ENCODE results near the gene TM7SF2. TPM values are rescaled to one million over a fixed set of nuclear protein-coding genes. Genes with fewer than 3 reads are reported as not detected.

Gene TM7SF2
- total RNA-seq, 2 experiments from 2014 or later: 20.0 to 20.4 TPM

- Mint-ChIP-seq H3K27me3 (no peaks in the 10 kb centered on the region), H3K4me3 (no peak overlapping the region), H3K9me3 (no peaks in the 10 kb centered on the region), H3K36me3 (ENCODE audit: low read depth) (no peaks in the 10 kb centered on the region), H3K4me1 (ENCODE audit: low read depth) (no peaks in the 10 kb centered on the region), H3K27ac (no peak overlapping the region)
- ChIA-PET POLR2A (no interaction called here), CTCF (no interaction called here)
- H3K4me3 ChIP-seq (ENCODE audit: low read length): no peak overlapping the region
- DNase-seq (no peak), ATAC-seq (ENCODE audit: poor library complexity) (no peak)
- TF ChIP-seq CTCF (IDR thresholded peaks at IDR 0.05): no peak
- no peak overlapping the region for H3K27ac ChIP-seq (ENCODE audit: low read depth in 1 of 2, low read length in 2 of 2)
- no peaks in the 10 kb centered on the region for H3K27me3 ChIP-seq (ENCODE audit: control insufficient read depth in 1 of 2, insufficient read depth in 2 of 2, low read length in 2 of 2)
- no peaks in the 10 kb centered on the region for H3K36me3 ChIP-seq (ENCODE audit: insufficient read depth, low read length)
- no peaks in the 10 kb centered on the region for H3K9me3 ChIP-seq (ENCODE audit: control insufficient read depth in 1 of 2, insufficient read depth in 1 of 2, low read length in 2 of 2)
- intact Hi-C loops (cut with DNase I, micrococcal nuclease): no loop called here
- no peaks in the 10 kb centered on the region for H3K4me1 ChIP-seq (ENCODE audit: insufficient read depth, low read length)
Observed at GRCh38 chr11:65072631-65072966, 39.1 kb upstream of the TM7SF2 start.

- no peak overlapping the region for H3K4me3 ChIP-seq (ENCODE audit: low read length)
- CTCF ChIA-PET: no interaction called here
- DNase-seq: no peak
- H3K4me1 ChIP-seq (ENCODE audit: insufficient read depth, low read length): peaks cover 12% of the 10 kb centered on the region
- no peaks in the 10 kb centered on the region for H3K36me3 Mint-ChIP-seq (ENCODE audit: low read depth)
- H3K27ac Mint-ChIP-seq: no peak overlapping the region
- POLR2A ChIA-PET: interaction anchor here (1.7 kb wide), 1 partner anchor 58 kb away, joined by 6 read pairs; no protein-coding TSS in a partner anchor
- ATAC-seq (ENCODE audit: poor library complexity): no peak
- TF ChIP-seq CTCF (IDR thresholded peaks at IDR 0.05): no peak
- no peaks in the 10 kb centered on the region for H3K9me3 ChIP-seq (ENCODE audit: control insufficient read depth in 1 of 2, insufficient read depth in 1 of 2, low read length in 2 of 2)
- no peaks in the 10 kb centered on the region for H3K36me3 ChIP-seq (ENCODE audit: insufficient read depth, low read length)
- peaks cover 8% of the 10 kb centered on the region for H3K4me1 Mint-ChIP-seq (ENCODE audit: low read depth)
- H3K27ac ChIP-seq (ENCODE audit: low read depth in 1 of 2, low read length in 2 of 2): no peak overlapping the region
- H3K27me3 Mint-ChIP-seq: no peaks in the 10 kb centered on the region
- H3K27me3 ChIP-seq (ENCODE audit: control insufficient read depth in 1 of 2, insufficient read depth in 2 of 2, low read length in 2 of 2): no peaks in the 10 kb centered on the region
- no peak overlapping the region for H3K4me3 Mint-ChIP-seq
- H3K9me3 Mint-ChIP-seq: no peaks in the 10 kb centered on the region
- intact Hi-C loops (cut with DNase I, micrococcal nuclease): no loop called here
Observed at GRCh38 chr11:65077451-65077850, 34.2 kb upstream of the TM7SF2 start.

- Mint-ChIP-seq H3K9me3 (no peaks in the 10 kb centered on the region), H3K4me1 (ENCODE audit: low read depth) (peaks cover 13% of the 10 kb centered on the region), H3K27me3 (no peaks in the 10 kb centered on the region), H3K4me3 (peak overlapping the region; percentile 7), H3K27ac (peak overlapping the region; percentile 37), H3K36me3 (ENCODE audit: low read depth) (no peaks in the 10 kb centered on the region)
- TF ChIP-seq CTCF (IDR thresholded peaks at IDR 0.05): peak; percentile 71
- ATAC-seq (ENCODE audit: poor library complexity) (peak; percentile 100), DNase-seq (peak; percentile 60 to 87 (median 72))
- intact Hi-C loops (cut with DNase I, micrococcal nuclease): loop anchor here (1.0 kb wide), 3 partner anchors 51 to 65 kb away; partner anchors contain the start of genes ARL2 (in 1 of the 2) and SNX15 (in 1 of the 2)
- Histone ChIP-seq H3K36me3 (ENCODE audit: insufficient read depth, low read length) (no peaks in the 10 kb centered on the region), H3K4me3 (ENCODE audit: low read length) (no peak overlapping the region), H3K9me3 (ENCODE audit: control insufficient read depth in 1 of 2, insufficient read depth in 1 of 2, low read length in 2 of 2) (no peaks in the 10 kb centered on the region), H3K27me3 (ENCODE audit: control insufficient read depth in 1 of 2, insufficient read depth in 2 of 2, low read length in 2 of 2) (no peaks in the 10 kb centered on the region), H3K27ac (ENCODE audit: low read depth in 1 of 2, low read length in 2 of 2) (no peak overlapping the region), H3K4me1 (ENCODE audit: insufficient read depth, low read length) (peaks cover 13% of the 10 kb centered on the region)
- ChIA-PET CTCF (interaction anchor here (0.9 to 1.0 kb wide), 3 partner anchors 18 to 234 kb away, joined by 3 to 4 read pairs (median 3); partner anchors contain the start of genes ARL2, CDC42BPG and VPS51), POLR2A (interaction anchor here (1.7 kb wide), 1 partner anchor 57 kb away, joined by 6 read pairs; no protein-coding TSS in a partner anchor)
Observed at GRCh38 chr11:65078151-65078550, 33.5 kb upstream of the TM7SF2 start.
